ENCODE results near the gene DARS2. TPM values are rescaled to one million over a fixed set of nuclear protein-coding genes. Genes with fewer than 3 reads are reported as not detected.
"Not testable (repeated sequence)": the region's sequence is repeated elsewhere in the genome, so short reads cannot be mapped to it uniquely, and the experiment has no call there.

The DARS2 gene
- total and polyA plus RNA-seq, 10 of the 15 experiments (the other 5 are each of a cell fraction or from before 2014, with no cell fraction given): 23.9 to 69.7 (median 37.3) TPM

DNA sequence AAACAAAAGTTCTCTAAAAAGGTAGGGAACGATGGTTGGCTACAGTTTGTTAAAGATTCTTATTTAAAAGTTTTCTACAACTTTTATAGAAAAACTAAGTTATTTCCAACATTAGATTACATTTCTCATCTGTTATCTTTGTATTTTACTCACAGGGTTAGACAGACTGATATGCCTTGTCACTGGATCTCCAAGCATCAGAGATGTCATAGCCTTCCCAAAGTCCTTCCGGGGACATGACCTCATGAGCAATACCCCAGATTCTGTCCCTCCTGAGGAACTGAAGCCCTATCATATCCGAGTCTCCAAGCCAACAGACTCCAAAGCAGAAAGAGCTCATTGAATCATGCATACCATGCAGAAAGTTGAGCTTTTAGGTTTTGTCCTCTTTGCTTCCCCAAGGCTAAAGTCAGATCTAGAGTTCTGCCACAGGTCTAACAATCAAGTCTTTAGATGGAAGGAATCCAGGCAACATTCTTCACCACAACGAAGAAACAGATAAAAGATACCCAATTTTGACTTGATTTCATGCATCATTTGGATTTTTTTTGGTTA, 33.0 kb downstream of the DARS2 start (continued):
- TF ChIP-seq FOXM1 (IDR thresholded peaks at IDR 0.05; ENCODE audit: low read depth, low read length) (no peak), BHLHE40 (IDR thresholded peaks at IDR 0.05; ENCODE audit: borderline replicate concordance in 1 of 2, low read depth in 2 of 2, low read length in 1 of 2) (no peak), IRF4 (IDR thresholded peaks at IDR 0.05; ENCODE audit: low read depth, low read length) (no peak), RUNX3 (IDR thresholded peaks at IDR 0.05; ENCODE audit: low read length) (no peak), MXI1 (IDR thresholded peaks at IDR 0.05; ENCODE audit: low read depth, low read length) (no peak)

DNA sequence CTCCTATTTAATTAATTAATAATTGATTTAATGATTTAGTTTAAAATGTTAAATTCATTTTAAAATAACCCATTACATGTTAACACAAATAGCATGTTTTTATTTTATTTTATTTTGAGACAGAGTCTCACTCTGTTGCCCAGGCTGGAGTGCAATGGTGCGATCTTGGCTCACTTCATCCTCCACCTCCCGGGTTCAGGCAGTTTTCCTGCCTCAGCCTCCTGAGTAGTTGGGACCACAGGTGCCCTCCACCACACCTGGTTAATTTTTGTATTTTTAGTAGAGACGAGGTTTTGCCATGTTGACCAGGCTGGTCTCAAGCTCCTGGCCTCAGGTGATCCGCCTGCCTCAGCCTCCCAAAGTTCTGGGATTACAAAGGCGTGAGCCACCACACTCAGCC, 35.1 kb downstream of the DARS2 start:
- RAD21 ChIA-PET (ENCODE audit: unreplicated experiment): interaction anchor here (1.1 kb wide), 1 partner anchor 11 kb away, joined by 3 read pairs; no protein-coding TSS in a partner anchor

More for the DNA sequence above, 35.1 kb downstream of the DARS2 start:
- H3K4me3 ChIP-seq; ATAC-seq; intact Hi-C loops (cut with micrococcal nuclease; ENCODE audit: unreplicated experiment); H3K9ac ChIP-seq (ENCODE audit: control insufficient read depth, insufficient read depth, low read length); H3K9me3 ChIP-seq (replicated peaks; ENCODE audit: control insufficient read depth, insufficient read depth, low read length); H3K27ac ChIP-seq (ENCODE audit: control insufficient read depth, insufficient read depth); H3K4me2 ChIP-seq (ENCODE audit: control insufficient read depth, insufficient read depth); H4K20me1 ChIP-seq (ENCODE audit: control insufficient read depth, insufficient read depth); H3K4me1 ChIP-seq (ENCODE audit: control insufficient read depth, insufficient read depth, low read length); BruUV-seq (replicated peaks); H3K79me2 ChIP-seq (ENCODE audit: control insufficient read depth, insufficient read depth, low read length); SMC1A ChIA-PET (ENCODE audit: uncharacterized antibody, unreplicated experiment); H3K27me3 ChIP-seq (replicated peaks in 1 of 2; ENCODE audit: control insufficient read depth in 2 of 2, insufficient read depth in 2 of 2, low read length in 1 of 2); POLR2A ChIA-PET; in situ Hi-C loops (cut with MboI); H2AFZ ChIP-seq (ENCODE audit: control insufficient read depth, low read depth, low read length); FAIRE-seq; DNase-seq (ENCODE audit: low read depth, low spot score): not testable (repeated sequence)
- 97% methylated on average over 5 of the region's 5 CpGs for WGBS (ENCODE audit: insufficient coverage, insufficient replicate concordance, low lambda C conversion rate, missing lambda C conversion rate)
- CTCF ChIA-PET: interaction anchor here (1.2 kb wide), 1 partner anchor 11 kb away, joined by 3 read pairs; no protein-coding TSS in a partner anchor
- H3K36me3 ChIP-seq (ENCODE audit: control insufficient read depth in 2 of 2, insufficient read depth in 2 of 2, low read length in 1 of 2): peaks cover 1 to 18% of the 10 kb centered on the region in 2 experiments

All from GM12878 (cell line).